Vagina (tissue), 2 donors: Measurements from ENCODE around the gene AHNAK2. TPM values are rescaled to one million over a fixed set of nuclear protein-coding genes. Genes with fewer than 3 reads are reported as not detected.

Experiments used
- DNase-seq, 2 donors: peaks; one replicate each; pipeline ENCODE4 v3.0.0-alpha.2; 2017; ENCODE audit errors: extremely low spot score in 2 of 2
- H3K27ac ChIP-seq: fragments of 200-600 bp; sonication (generic); one replicate; pipeline ENCODE4 v1.5.1; 2019
- H3K27me3 ChIP-seq: fragments of 200-600 bp; sonication (generic); one replicate; pipeline ENCODE4 v1.5.1; 2019
- H3K36me3 ChIP-seq, 2 donors: fragments of 200-600 bp; sonication (generic); one replicate each; pipeline ENCODE4 v1.5.1; 2017 to 2019
- H3K4me1 ChIP-seq: fragments of 200-600 bp; sonication (generic); one replicate; pipeline ENCODE4 v1.5.1; 2019
- H3K4me3 ChIP-seq, 2 donors: fragments of 200-600 bp; sonication (generic); 1 replicate in 1 of 2; 2 replicates in 1 of 2; pipeline ENCODE4 v1.5.1; 2016 to 2019
- H3K9me3 ChIP-seq: fragments of 200-600 bp; sonication (generic); one replicate; pipeline ENCODE4 v1.5.1; 2019
- CTCF ChIP-seq, 3 experiments: fragments of 450-650 bp in 2 of 3; fragments of 200-600 bp in 1 of 3; sonication (generic) in 1 of 3; IDR thresholded peaks; one replicate each; pipeline ENCODE4 v1.5.1; 2017 to 2019; ENCODE audit warnings: antibody characterized with exemption in 3 of 3, mild to moderate bottlenecking in 2 of 3, moderate library complexity in 2 of 3
- POLR2A ChIP-seq, 2 donors: fragments of 450-650 bp; IDR thresholded peaks; one replicate each; pipeline ENCODE4 v1.6.1; 2017; ENCODE audit warnings: antibody characterized with exemption in 2 of 2, mild to moderate bottlenecking in 2 of 2, moderate library complexity in 2 of 2
- POLR2AphosphoS5 ChIP-seq, 2 donors: sonication (generic); formaldehyde crosslinking; IDR thresholded peaks; one replicate each; pipeline ENCODE4 v1.9.0; 2017; ENCODE audit warnings: antibody characterized with exemption in 2 of 2, mild to moderate bottlenecking in 2 of 2, low read depth in 1 of 2; ENCODE audit not compliant: insufficient read depth in 1 of 2
- intact Hi-C: fragments of 100-400 bp; cut with DNase I; formaldehyde crosslinking; loops from one replicate; pipeline ENCODE4 v1.15.1; 2023
- total RNA-seq: library from RNA; depleted of rRNA; stranded (reverse); fragments of >200 nt; gene quantifications from one replicate; pipeline ENCODE4 v1.2.3, GENCODE V29; 2016

Gene AHNAK2
- total RNA-seq, 1 donor from 2014 or later = 180 TPM

DNA sequence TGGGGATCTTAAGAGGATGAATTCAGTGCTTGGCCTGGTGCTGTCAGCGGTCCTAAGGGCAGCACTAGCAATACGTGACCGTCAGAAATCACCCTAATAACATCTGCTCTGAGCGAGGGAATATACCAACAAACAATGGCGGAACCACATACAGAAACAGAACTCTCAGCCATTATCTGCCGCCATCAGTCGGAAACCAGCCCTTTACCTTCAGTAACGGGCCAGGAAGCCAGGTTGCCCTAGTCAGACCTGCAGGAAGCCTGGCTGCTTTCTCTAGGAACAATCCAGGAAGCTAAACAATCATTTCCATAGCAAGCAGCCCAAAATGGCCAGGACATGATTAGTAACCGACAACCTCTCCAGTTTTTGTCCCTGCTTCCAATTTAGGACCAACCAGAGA is 37.1 kb upstream of the AHNAK2 start:
- no peak overlapping the region for H3K4me3 ChIP-seq
- no peaks in the 10 kb centered on the region for H3K9me3 ChIP-seq
- H3K4me1 ChIP-seq = peaks cover 67% of the 10 kb centered on the region
- TF ChIP-seq POLR2AphosphoS5 (IDR thresholded peaks at IDR 0.05; ENCODE audit: insufficient read depth in 1 of 2, low read depth in 1 of 2) = no peak
- TF ChIP-seq CTCF (IDR thresholded peaks at IDR 0.05) = no peak
- TF ChIP-seq POLR2A (IDR thresholded peaks at IDR 0.05) = no peak
- DNase-seq = no peak
- intact Hi-C loops = no loop called here
- H3K36me3 ChIP-seq = peaks cover 0 to 12% of the 10 kb centered on the region in 2 donors
- no peaks in the 10 kb centered on the region for H3K27me3 ChIP-seq
- peak overlapping the region; percentile 22 for H3K27ac ChIP-seq

GRCh38 chr14:105014631-105015030 is 36.5 kb upstream of the AHNAK2 start:
- DNase-seq = no peak
- TF ChIP-seq POLR2AphosphoS5 (IDR thresholded peaks at IDR 0.05; ENCODE audit: insufficient read depth in 1 of 2, low read depth in 1 of 2) (no peak), CTCF (IDR thresholded peaks at IDR 0.05) (no peak), POLR2A (IDR thresholded peaks at IDR 0.05) (no peak)
- Histone ChIP-seq H3K4me1 (peaks cover 61% of the 10 kb centered on the region), H3K27ac (no peak overlapping the region), H3K4me3 (no peak overlapping the region), H3K9me3 (no peaks in the 10 kb centered on the region), H3K27me3 (no peaks in the 10 kb centered on the region), H3K36me3 (peaks cover 0 to 18% of the 10 kb centered on the region in 2 donors)
- intact Hi-C loops = no loop called here

GRCh38 chr14:105014032-105014431 is 35.9 kb upstream of the AHNAK2 start:
- DNase-seq = no peak
- intact Hi-C loops = no loop called here
- Histone ChIP-seq H3K4me1 (peaks cover 55% of the 10 kb centered on the region), H3K27ac (no peak overlapping the region), H3K9me3 (no peaks in the 10 kb centered on the region), H3K27me3 (no peaks in the 10 kb centered on the region), H3K36me3 (peaks cover 0 to 19% of the 10 kb centered on the region in 2 donors), H3K4me3 (no peak overlapping the region)
- TF ChIP-seq POLR2AphosphoS5 (IDR thresholded peaks at IDR 0.05; ENCODE audit: insufficient read depth in 1 of 2, low read depth in 1 of 2) = no peak
- TF ChIP-seq POLR2A (IDR thresholded peaks at IDR 0.05) = no peak
- no peak for TF ChIP-seq CTCF (IDR thresholded peaks at IDR 0.05)

DNA sequence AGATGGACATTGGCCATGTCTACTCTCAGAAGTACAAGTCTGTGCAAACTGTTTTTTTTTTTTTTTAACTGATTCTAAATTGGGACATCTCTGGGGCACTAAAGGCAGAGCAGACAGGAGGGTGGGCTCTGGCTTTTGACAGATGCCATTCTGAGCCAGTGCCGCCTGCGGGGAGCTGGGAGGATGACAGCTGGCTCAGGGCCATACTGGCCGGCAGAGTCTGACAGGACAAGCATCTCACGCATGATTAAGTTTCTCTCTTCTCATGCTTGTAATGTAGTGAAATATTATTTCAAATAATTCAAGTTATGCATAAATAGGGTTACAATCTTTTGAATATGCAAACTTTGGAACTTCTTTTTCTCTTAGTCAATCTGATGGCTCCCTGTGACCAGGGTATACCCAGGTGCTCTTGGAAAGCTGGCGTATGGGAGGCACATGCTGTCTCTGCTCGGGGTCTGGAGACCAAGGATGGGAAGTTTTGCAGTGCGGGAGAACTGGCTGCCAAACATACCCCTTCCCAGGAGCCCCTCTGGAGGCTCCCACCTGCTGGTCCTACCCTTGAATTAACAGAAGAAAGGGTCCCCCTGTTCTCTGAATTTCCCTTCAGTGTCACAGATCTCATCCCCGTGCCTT is 35.1 kb upstream of the AHNAK2 start:
- Histone ChIP-seq H3K27ac (no peak overlapping the region), H3K36me3 (peaks cover 0 to 23% of the 10 kb centered on the region in 2 donors), H3K4me1 (peaks cover 49% of the 10 kb centered on the region), H3K27me3 (no peaks in the 10 kb centered on the region), H3K4me3 (no peak overlapping the region), H3K9me3 (no peaks in the 10 kb centered on the region)
- no peak for DNase-seq
- intact Hi-C loops = no loop called here
- TF ChIP-seq CTCF (IDR thresholded peaks at IDR 0.05) (no peak), POLR2AphosphoS5 (IDR thresholded peaks at IDR 0.05; ENCODE audit: insufficient read depth in 1 of 2, low read depth in 1 of 2) (no peak), POLR2A (IDR thresholded peaks at IDR 0.05) (no peak)

- peaks cover 0 to 23% of the 10 kb centered on the region in 2 donors for H3K36me3 ChIP-seq
- no peaks in the 10 kb centered on the region for H3K9me3 ChIP-seq
- no peak for TF ChIP-seq POLR2A (IDR thresholded peaks at IDR 0.05)
- no peak for DNase-seq
- peaks cover 43% of the 10 kb centered on the region for H3K4me1 ChIP-seq
- H3K4me3 ChIP-seq = no peak overlapping the region
- H3K27me3 ChIP-seq = no peaks in the 10 kb centered on the region
- intact Hi-C loops = no loop called here
- no peak overlapping the region for H3K27ac ChIP-seq
These were observed 34.2 kb upstream of the AHNAK2 start for GRCh38 chr14:105012171-105012985.
